H1 (cell line): Measurements from ENCODE around the gene RAD18. TPM values are rescaled to one million over a fixed set of nuclear protein-coding genes. Genes with fewer than 3 reads are reported as not detected.

Experiments used
- CTCF ChIA-PET: fragments of 300-600 bp; sonication (Branson Sonifier 250); formaldehyde crosslinking; loops from one replicate; lab custom pipeline; 2021; ENCODE audit not compliant: partially characterized antibody; lab: Charles Lee
- POLR2A ChIA-PET: fragments of 300-600 bp; sonication (Branson Sonifier 250); formaldehyde crosslinking; loops from one replicate; lab custom pipeline; 2021; ENCODE audit warnings: inconsistent platforms; ENCODE audit not compliant: partially characterized antibody; lab: Charles Lee
- DNase-seq, 2 experiments: peaks; one replicate each; pipeline versions ENCODE4 v3.0.0 to v3.0.0-alpha.2; 2010 to 2022; ENCODE audit warnings: low spot score in 2 of 2, low read depth in 1 of 2, mixed read lengths in 1 of 2
- FAIRE-seq: peaks from 2 replicates; lab custom pipeline; 2011; peaks lifted over from hg19 to GRCh38; lab: Jason Lieb, UNC
- H2AFZ ChIP-seq: 2 replicates; pipeline ENCODE4 v1.8.1; 2012; ENCODE audit warnings: low read length, inconsistent platforms
- H2AK5ac ChIP-seq: 2 replicates; pipeline ENCODE4 v1.6.1; 2013; ENCODE audit warnings: low read depth, low read length
- H2BK120ac ChIP-seq: replicated peaks from 2 replicates; pipeline ENCODE3; 2013; ENCODE audit warnings: low read depth, low read length, inconsistent platforms
- H2BK12ac ChIP-seq: 2 replicates; pipeline ENCODE4 v1.6.1; 2013; ENCODE audit warnings: low read depth, low read length
- H2BK15ac ChIP-seq: 2 replicates; pipeline ENCODE4 v1.6.1; 2013; ENCODE audit warnings: low read length
- H2BK20ac ChIP-seq: 2 replicates; pipeline ENCODE4 v1.6.1; 2013; ENCODE audit warnings: low read length
- H2BK5ac ChIP-seq: 2 replicates; pipeline ENCODE4 v1.6.1; 2013; ENCODE audit warnings: low read depth, low read length
- H3K14ac ChIP-seq: 2 replicates; pipeline ENCODE4 v1.6.1; 2013; ENCODE audit warnings: inconsistent platforms; ENCODE audit not compliant: insufficient read length
- H3K18ac ChIP-seq: 2 replicates; pipeline ENCODE4 v1.6.1; 2013; ENCODE audit warnings: low read length; ENCODE audit errors: extremely low read depth
- H3K23ac ChIP-seq: 2 replicates; pipeline ENCODE4 v1.6.1; 2013; ENCODE audit warnings: inconsistent platforms; ENCODE audit not compliant: insufficient read length
- H3K23me2 ChIP-seq: 2 replicates; pipeline ENCODE4 v1.6.1; 2013; ENCODE audit warnings: low read depth, low read length
- H3K27ac ChIP-seq: 2 replicates; pipeline ENCODE4 v1.6.1; 2011; ENCODE audit warnings: low read depth, low read length, inconsistent platforms
- H3K27me3 ChIP-seq, 4 experiments: replicated peaks in 1 of 4; 1 replicate in 1 of 4; 2 replicates in 3 of 4; pipeline versions ENCODE4 v1.6.1 to v1.8.1; 2011 to 2013; ENCODE audit warnings: low read length in 3 of 4, mild to moderate bottlenecking in 3 of 4, inconsistent platforms in 2 of 4, mixed read lengths in 2 of 4, moderate library complexity in 1 of 4; ENCODE audit not compliant: control insufficient read depth in 3 of 4, insufficient read depth in 3 of 4; ENCODE audit errors: extremely low read depth in 1 of 4
- H3K36me3 ChIP-seq, 4 experiments: 2 replicates each; pipeline versions ENCODE4 v1.6.1 to v1.8.1; 2011 to 2013; ENCODE audit warnings: mild to moderate bottlenecking in 4 of 4, low read length in 3 of 4, moderate library complexity in 2 of 4, control low read depth in 1 of 4, inconsistent platforms in 1 of 4; ENCODE audit not compliant: insufficient read depth in 4 of 4, control insufficient read depth in 2 of 4
- H3K4ac ChIP-seq: replicated peaks from 2 replicates; pipeline ENCODE3; 2013; ENCODE audit warnings: low read length, low read depth, mixed read lengths, inconsistent platforms; ENCODE audit not compliant: insufficient read length
- H3K4me1 ChIP-seq, 4 experiments: replicated peaks in 1 of 4; 1 replicate in 1 of 4; 2 replicates in 3 of 4; pipeline versions ENCODE4 v1.6.1 to v1.8.1; 2011 to 2013; ENCODE audit warnings: low read length in 3 of 4, inconsistent platforms in 2 of 4, mixed read lengths in 1 of 4; ENCODE audit not compliant: insufficient read depth in 4 of 4, control insufficient read depth in 3 of 4
- H3K4me2 ChIP-seq, 2 experiments: 2 replicates each; pipeline versions ENCODE4 v1.6.1 to v1.8.1; 2011 to 2013; ENCODE audit warnings: low read depth in 2 of 2, low read length in 2 of 2, control low read depth in 1 of 2, inconsistent platforms in 1 of 2, mild to moderate bottlenecking in 1 of 2; ENCODE audit not compliant: insufficient read depth in 1 of 2
- H3K4me3 ChIP-seq, 4 experiments: fragments of 200-600, 300-600 bp in 1 of 4; sonication (generic), shearing (Covaris generic), sonication (Bioruptor Twin) in 1 of 4; 2 replicates each; pipeline versions ENCODE4 v1.5.1 to v1.8.1; 2011 to 2016; ENCODE audit warnings: low read length in 4 of 4, low read depth in 3 of 4, control low read depth in 2 of 4, inconsistent platforms in 2 of 4, mild to moderate bottlenecking in 2 of 4, mixed read lengths in 1 of 4, moderate library complexity in 1 of 4; ENCODE audit not compliant: insufficient read depth in 2 of 4; ENCODE audit errors: extremely low read depth in 1 of 4
- H3K56ac ChIP-seq: replicated peaks from 2 replicates; pipeline ENCODE3; 2013; ENCODE audit warnings: low read depth, mild to moderate bottlenecking, mixed read lengths, low read length, inconsistent platforms; ENCODE audit not compliant: insufficient read length
- H3K79me1 ChIP-seq: 2 replicates; pipeline ENCODE4 v1.6.1; 2013; ENCODE audit warnings: low read depth, low read length, control low read depth
- H3K79me2 ChIP-seq, 2 experiments: 2 replicates each; pipeline versions ENCODE4 v1.6.1 to v1.8.1; 2012 to 2013; ENCODE audit warnings: low read length in 2 of 2, mild to moderate bottlenecking in 2 of 2, inconsistent platforms in 1 of 2; ENCODE audit not compliant: insufficient read depth in 2 of 2, control insufficient read depth in 1 of 2
- H3K9ac ChIP-seq, 4 experiments: replicated peaks in 1 of 4; 1 replicate in 1 of 4; 2 replicates in 3 of 4; pipeline versions ENCODE4 v1.6.1 to v1.8.1; 2011 to 2013; ENCODE audit warnings: low read depth in 3 of 4, low read length in 3 of 4, control low read depth in 2 of 4, mild to moderate bottlenecking in 2 of 4, moderate library complexity in 2 of 4, inconsistent platforms in 1 of 4; ENCODE audit errors: extremely low read depth in 1 of 4
- H3K9me3 ChIP-seq, 2 experiments: 2 replicates each; pipeline versions ENCODE4 v1.6.1 to v1.8.1; 2012 to 2013; ENCODE audit warnings: mild to moderate bottlenecking in 2 of 2, moderate library complexity in 2 of 2, control low read depth in 1 of 2, inconsistent platforms in 1 of 2, low read depth in 1 of 2, low read length in 1 of 2, mixed read lengths in 1 of 2; ENCODE audit not compliant: insufficient read depth in 2 of 2
- H4K20me1 ChIP-seq, 2 experiments: replicated peaks in 1 of 2; 2 replicates each; pipeline versions ENCODE3 to v1.8.1; 2011 to 2013; ENCODE audit warnings: inconsistent platforms in 2 of 2, low read length in 2 of 2, mild to moderate bottlenecking in 1 of 2; ENCODE audit not compliant: insufficient read depth in 2 of 2, control insufficient read depth in 1 of 2
- H4K5ac ChIP-seq: 2 replicates; pipeline ENCODE4 v1.6.1; 2013; ENCODE audit warnings: low read length, low read depth, mixed read lengths, inconsistent platforms; ENCODE audit not compliant: insufficient read length
- H4K8ac ChIP-seq: 2 replicates; pipeline ENCODE4 v1.8.0; 2013; ENCODE audit warnings: mild to moderate bottlenecking, moderate library complexity, low read length, inconsistent platforms; ENCODE audit not compliant: insufficient read depth; ENCODE audit errors: extremely low read depth
- H4K91ac ChIP-seq: replicated peaks from 2 replicates; pipeline ENCODE3; 2013; ENCODE audit warnings: low read length, mixed read lengths, inconsistent platforms; ENCODE audit not compliant: insufficient read length
- KDM1A ChIP-seq: fragments of 200-600, 300-600 bp; sonication (generic); IDR thresholded peaks from 2 replicates; pipeline ENCODE4 v1.7.1; 2016; ENCODE audit warnings: mild to moderate bottlenecking, low read length, borderline replicate concordance
- YY1 ChIP-seq: IDR thresholded peaks from 2 replicates; pipeline ENCODE4 v1.6.1; 2011; ENCODE audit warnings: low read depth, mild to moderate bottlenecking, low read length
- WGBS, 2 experiments: shearing (Covaris generic) in 1 of 2; methylation state at CpG; one replicate each; pipeline versions ENCODE4 v1.1.6 to v1.1.7; 2013 to 2015; ENCODE audit warnings: low lambda C conversion rate in 2 of 2, mixed read lengths in 2 of 2, inconsistent platforms in 1 of 2, low coverage in 1 of 2, missing lambda C conversion rate in 1 of 2; ENCODE audit not compliant: insufficient replicate concordance in 2 of 2, insufficient coverage in 1 of 2, insufficient read length in 1 of 2; ENCODE audit errors: extremely low coverage in 1 of 2, missing lambda C conversion rate in 1 of 2; 5-methylcytosine and 5-hydroxymethylcytosine counted together
- polyA plus RNA-seq, 7 experiments: library from polyadenylated mRNA; depleted of rRNA in 3 of 7; stranded (reverse) in 5 of 7; unstranded in 2 of 7; fragments of >200 nt in 5 of 7; fragments of 200-250 nt in 2 of 7; gene quantifications; 1 replicate in 5 of 7; 2 replicates in 1 of 7; 4 replicates in 1 of 7; pipeline versions ENCODE4 v1.2.1 to v1.2.3, GENCODE V29; 2011 to 2013; ENCODE audit warnings: missing spikeins in 2 of 7, mixed read lengths in 2 of 7
- total RNA-seq: library from RNA; stranded (reverse); fragmentation: NEBNext Ultra II Directional; extraction: Animal tissue kit (Norgen Biotek cat#: 25700); gene quantifications from 2 replicates; pipeline ENCODE4 v1.2.1, GENCODE V29; 2021

RAD18 gene
- total and polyA plus RNA-seq, 2 of the 8 experiments (the other 6 are each of a cell fraction or from before 2014, with no cell fraction given) = 13.0 to 23.2 TPM

- no peak overlapping the region for H2BK15ac ChIP-seq
- H3K56ac ChIP-seq = no peak overlapping the region
- no peak for FAIRE-seq
- WGBS, 2 experiments = 90% methylated on average over 1 of the region's 1 CpG; no CpG with 5 or more reads in 1 of the 2 experiments
- no peak overlapping the region for H2BK20ac ChIP-seq
- H3K23me2 ChIP-seq = no peaks in the 10 kb centered on the region
- no peak overlapping the region for H3K4me3 ChIP-seq
- no peak overlapping the region for H3K27ac ChIP-seq
- H3K36me3 ChIP-seq = peaks cover 0 to 6% (median 1%) of the 10 kb centered on the region in 4 experiments; a peak in 2 of 8 replicates
- no peak overlapping the region for H3K14ac ChIP-seq
- H3K79me2 ChIP-seq = no peaks in the 10 kb centered on the region
- no peak overlapping the region for H3K18ac ChIP-seq
- no peak overlapping the region for H4K8ac ChIP-seq
- no peak overlapping the region for H3K4ac ChIP-seq
- H3K23ac ChIP-seq = no peak overlapping the region
- no peaks in the 10 kb centered on the region for H3K79me1 ChIP-seq
- H2BK12ac ChIP-seq = no peak overlapping the region
- H2AFZ ChIP-seq = no peak overlapping the region
- no peaks in the 10 kb centered on the region for H3K27me3 ChIP-seq
- DNase-seq = no peak
- H3K9me3 ChIP-seq = no peaks in the 10 kb centered on the region
- no peak overlapping the region for H2BK5ac ChIP-seq
- no peak overlapping the region for H3K9ac ChIP-seq
- H3K4me1 ChIP-seq = no peaks in the 10 kb centered on the region; a peak in 1 of 7 replicates
- POLR2A ChIA-PET = interaction anchor here (1.2 to 1.4 kb wide), 3 partner anchors 10 to 14 kb away, joined by 3 to 5 read pairs (median 4); no protein-coding TSS in a partner anchor
- no peak overlapping the region for H4K5ac ChIP-seq
- H3K4me2 ChIP-seq = no peak overlapping the region
- no peaks in the 10 kb centered on the region for H4K20me1 ChIP-seq
- CTCF ChIA-PET = interaction anchor here (0.7 to 2.1 kb wide), 3 partner anchors 10 to 117 kb away, joined by 3 to 4 read pairs (median 3); partner anchors contain the start of gene OXTR
- H2BK120ac ChIP-seq = no peak overlapping the region
- no peak overlapping the region for H4K91ac ChIP-seq
- H2AK5ac ChIP-seq = no peak overlapping the region
- no peak for TF ChIP-seq YY1
- TF ChIP-seq KDM1A = no peak
Measured at GRCh38 chr3:8872261-8872660, 91.0 kb downstream of the RAD18 start.
